ENCODE results near the gene A4GALT.

The A4GALT gene

DNA sequence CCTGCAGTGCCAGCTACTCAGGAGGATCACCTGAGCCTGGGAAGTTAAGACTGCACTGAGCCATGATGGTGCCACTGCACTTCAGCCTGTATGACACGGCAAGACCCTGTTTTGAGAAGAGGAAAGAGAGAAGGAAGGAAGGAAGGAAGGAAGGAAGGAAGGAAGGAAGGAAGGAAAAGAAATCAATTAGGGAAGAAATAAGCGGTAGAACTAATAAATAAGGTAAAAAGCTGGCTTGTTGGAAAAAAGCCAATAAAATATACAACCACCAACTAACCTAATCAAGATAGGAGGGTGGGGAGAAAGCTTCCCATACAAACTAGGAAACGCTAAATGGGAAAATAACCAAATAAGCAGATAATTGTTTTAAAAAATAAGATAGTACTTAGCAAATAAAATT lies 12.3 kb downstream of the A4GALT start:
- H3K27ac ChIP-seq: no peak overlapping the region
- no peak for DNase-seq (ENCODE audit: low read depth, low spot score)

DNA sequence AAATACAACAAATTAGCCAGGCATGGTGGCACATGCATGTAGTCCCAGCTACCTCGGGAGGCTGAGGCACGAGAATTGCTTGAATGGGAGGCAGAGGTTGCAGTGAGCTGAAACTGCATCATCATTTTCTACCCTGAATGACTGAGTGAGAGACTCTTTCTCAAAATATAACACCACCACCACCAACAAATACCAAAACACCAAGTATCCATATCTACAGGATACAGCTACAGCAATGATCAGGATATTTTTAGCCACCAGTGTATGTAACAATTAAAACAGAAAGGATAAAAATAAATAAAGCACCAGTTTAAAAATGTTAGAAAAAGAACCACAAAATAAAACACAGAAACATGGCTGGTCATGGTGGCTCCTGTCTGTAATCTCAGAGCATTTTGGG lies 13.2 kb downstream of the A4GALT start:
- H3K27ac ChIP-seq: no peak overlapping the region
- DNase-seq (ENCODE audit: low read depth, low spot score): no peak

DNA sequence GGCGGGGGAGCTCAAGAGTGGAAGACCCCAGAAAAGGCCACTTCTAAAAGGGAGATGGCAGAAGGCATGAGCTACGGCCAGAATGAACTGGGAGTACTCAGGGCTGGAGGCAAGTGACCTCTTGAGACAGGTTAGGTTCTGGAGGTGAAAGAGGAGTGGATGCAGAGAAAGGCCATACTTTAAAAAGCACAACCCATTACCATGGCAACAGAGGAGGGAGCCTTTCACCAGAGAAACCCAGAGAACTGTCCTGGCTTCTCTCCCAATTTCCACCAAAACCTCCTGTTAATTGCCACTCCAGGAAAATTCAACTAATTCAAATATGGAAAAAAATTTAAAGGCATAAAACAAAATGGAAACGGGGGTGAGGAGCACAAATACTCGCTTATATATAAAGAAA lies 15.8 kb downstream of the A4GALT start:
- DNase-seq (ENCODE audit: low read depth, low spot score): no peak
- H3K27ac ChIP-seq: no peak overlapping the region

DNA sequence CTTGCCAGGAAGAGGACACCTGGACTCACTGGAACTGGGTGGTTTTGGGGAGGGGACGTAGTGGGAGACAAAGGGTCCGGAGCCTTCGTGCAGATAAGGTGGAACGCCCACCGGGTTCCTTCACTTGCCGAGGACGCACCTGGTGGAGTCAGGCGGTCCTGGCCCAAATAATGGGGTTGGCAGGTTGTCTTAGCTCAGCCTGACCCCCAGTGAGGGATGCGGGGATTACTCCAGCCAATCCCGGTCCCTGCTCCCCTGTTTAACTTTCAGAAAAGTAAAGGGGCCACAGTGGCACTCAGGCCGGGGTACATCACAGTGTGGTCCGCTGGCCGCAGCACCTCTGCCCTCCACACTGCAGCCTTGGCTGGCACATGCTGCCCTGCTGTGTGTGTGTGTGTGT lies 18.0 kb downstream of the A4GALT start:
- no peak overlapping the region for H3K27ac ChIP-seq
- no peak for DNase-seq (ENCODE audit: low read depth, low spot score)

DNA sequence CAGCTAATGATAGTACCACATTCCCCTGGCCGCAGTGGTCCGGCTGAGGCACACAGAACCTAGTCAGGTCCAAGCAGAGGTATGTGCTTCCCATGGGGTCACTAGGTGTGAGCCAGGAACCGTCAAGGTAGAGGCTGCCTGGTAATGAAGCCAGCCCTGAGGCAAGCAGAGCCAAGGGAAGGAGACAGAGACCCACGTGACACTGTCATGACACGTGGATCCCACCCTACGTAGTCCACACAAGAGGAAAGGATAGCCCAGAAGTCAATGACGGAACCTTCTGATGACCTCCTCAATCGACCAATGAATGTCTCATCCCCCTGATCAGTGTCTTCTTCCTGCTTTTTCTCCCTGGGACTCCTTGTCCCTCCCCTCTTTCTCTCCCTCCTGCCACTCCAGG lies 19.0 kb downstream of the A4GALT start:
- no peak for DNase-seq (ENCODE audit: low read depth, low spot score)

DNA sequence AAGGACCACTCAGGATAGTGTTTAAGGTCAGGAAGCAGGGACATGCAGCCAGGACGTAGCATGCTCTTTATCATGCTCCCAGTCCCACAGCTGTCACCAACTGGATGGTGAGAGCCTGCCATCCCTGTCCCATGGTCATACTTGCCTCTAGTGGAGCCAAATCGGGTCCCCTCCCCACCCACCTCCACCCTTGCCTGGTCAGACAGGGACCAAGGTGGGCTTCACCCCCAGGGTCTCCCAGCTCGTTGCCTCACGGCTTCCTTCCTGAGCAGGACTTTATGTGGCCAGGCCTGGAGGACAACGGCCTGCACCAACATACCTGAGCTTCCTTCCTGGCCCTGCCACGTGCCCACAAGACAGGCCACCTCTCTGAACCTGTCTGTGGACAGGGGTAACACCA lies 19.8 kb downstream of the A4GALT start:
- DNase-seq (ENCODE audit: low read depth, low spot score): no peak
- no peak overlapping the region for H3K27ac ChIP-seq

More for the DNA sequence above, 19.0 kb downstream of the A4GALT start:
- no peak overlapping the region for H3K27ac ChIP-seq

DNA sequence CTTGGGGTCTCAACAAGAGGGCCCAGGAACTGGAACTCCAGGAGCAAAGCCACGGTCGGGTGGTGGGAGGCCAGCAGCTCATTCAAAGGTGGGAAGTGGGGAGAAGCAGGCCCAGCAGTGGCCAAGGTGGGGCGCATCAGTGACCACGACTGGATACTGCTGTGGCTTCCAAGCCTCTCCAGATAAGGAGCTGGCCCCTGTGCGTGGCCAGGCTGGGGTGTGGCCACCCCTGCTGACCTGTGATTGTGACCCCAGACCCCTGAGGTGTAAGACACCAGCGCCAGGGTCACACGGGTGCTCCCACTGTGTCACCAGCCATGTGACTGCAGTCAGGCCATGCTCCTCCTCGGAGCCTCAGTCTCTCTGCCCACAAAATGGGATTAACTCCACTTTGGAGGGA lies 20.3 kb downstream of the A4GALT start:
- DNase-seq (ENCODE audit: low read depth, low spot score): no peak
- no peak overlapping the region for H3K27ac ChIP-seq

DNA sequence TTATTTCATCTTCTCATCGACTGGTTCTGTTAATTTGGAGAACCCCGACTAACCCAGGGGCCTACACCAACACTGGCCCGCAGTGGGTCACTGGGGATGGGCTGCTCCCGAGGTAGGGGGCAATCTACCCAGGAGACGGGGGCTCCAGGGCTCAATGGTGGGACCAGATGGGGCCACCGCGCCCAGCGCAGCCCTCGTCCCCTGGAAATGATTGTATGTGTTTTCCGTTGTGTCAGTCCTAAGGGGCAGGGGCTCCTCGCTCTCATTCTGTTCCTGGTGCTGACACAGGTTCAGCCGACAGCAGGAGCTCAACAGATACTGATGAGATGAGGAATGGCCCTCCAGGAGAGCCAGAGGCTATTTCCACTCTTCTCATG lies 20.7 kb downstream of the A4GALT start:
- no peak for DNase-seq (ENCODE audit: low read depth, low spot score)
- H3K27ac ChIP-seq: no peak overlapping the region

DNA sequence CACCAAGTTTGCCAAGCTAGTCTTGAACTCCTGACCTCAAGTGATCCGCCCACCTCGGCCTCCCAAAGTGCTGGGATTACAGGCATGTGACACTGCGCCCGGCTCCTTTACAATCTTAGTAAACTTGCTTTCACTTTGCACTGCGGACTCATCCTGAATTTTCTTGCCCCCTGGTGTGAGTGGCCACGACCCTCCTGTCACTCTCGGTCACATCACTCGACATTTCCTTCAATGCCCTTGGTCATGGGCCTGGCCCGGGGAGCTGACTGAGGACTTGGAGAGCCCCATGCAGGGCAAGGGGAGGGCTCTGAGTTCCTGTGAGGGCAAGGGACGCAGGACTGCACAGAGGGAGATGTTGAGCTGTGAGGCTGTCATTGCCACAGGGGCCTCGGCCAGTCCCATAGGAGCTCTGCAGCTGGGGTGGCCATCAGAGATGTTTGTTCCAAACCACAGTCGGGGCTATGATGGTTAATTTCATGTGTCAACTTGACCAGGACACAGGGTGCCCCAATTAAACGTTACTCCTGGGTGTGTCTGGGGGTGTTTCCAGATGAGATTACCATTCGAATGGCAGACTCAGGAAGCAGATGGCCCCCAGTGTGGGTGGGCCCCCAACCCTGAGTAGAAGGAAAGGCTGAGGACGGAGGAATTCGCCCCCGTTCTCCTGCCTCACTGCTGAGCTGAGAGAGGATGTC lies 21.2 kb downstream of the A4GALT start:
- no peak overlapping the region for H3K27ac ChIP-seq
- DNase-seq (ENCODE audit: low read depth, low spot score): no peak

DNA sequence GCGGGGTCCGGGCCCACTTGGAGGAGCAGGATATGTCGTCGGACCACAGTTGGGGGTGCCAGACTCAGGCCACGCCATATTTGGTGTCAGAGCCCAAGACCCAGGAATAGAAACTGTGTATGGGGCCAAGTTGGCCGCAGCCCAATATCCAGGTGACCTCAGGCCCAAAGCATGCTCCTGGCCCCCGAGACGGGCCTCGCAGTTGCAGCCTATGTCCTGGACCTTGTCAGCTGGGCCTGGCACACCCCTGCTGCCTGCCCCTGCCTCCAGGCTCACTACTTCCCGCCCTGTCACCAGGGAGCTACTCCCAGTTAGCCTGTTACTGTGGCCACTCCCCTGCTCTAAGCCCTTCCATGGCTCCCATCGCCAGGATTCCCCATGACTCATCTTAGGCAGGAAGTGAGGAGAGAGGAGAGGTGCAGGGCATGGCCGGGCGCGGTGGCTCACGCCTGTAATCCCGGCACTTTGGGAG lies 23.1 kb downstream of the A4GALT start:
- peak; percentile 43 for DNase-seq (ENCODE audit: low read depth, low spot score)
- H3K27ac ChIP-seq: peak overlapping the region; percentile 15

DNA sequence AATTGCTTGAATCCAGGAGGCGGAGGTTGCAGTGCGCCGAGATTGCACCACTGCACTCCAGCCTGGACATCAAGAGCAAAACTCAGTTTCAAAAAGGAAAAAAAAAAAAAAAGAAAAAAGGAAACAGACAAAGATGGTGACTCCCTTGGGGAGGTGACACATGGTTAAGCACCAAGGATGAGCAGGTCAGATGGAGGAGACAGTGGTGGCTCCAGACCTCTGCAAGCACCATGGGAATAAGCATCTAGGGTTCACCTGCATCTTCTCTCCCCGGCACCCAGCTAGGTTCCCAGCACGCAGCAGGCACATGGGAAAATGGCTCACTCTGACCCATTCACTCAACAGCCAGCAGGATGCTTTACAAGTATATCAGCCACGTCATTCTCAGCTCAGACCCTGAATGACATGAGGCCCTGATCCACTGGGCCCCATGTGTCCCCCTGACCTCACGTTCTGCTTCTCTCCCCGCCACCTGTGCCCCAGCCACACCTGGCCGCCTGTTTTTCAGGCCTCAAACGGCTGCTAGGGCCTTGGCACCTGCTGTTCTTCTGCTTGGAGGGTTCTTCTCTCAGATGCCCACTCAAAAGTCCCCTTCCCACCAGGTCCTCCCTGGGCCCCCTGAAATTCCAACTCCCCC lies 24.2 kb downstream of the A4GALT start:
- no peak overlapping the region for H3K27ac ChIP-seq
- no peak for DNase-seq (ENCODE audit: low read depth, low spot score)

DNA sequence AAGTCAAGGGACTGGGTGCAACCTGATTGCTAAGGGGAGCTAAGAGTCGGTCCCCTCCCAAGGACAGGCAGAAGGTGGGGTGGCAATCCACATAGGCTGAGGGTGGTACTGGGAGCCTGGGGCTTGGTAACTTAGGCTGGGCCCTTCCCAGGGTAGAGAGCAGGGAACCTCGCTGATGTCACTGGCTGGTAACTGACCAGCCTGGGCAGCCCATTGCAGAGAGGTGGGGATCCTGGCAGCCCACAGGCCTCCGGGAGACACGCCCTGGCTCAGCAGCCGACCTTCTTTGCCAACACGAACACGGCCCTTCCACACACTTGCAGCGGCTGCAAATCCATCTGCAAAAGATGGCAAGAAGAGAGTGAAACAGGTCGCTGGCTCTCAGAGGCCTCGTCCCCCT lies 25.4 kb downstream of the A4GALT start:
- DNase-seq (ENCODE audit: low read depth, low spot score): no peak
- no peak overlapping the region for H3K27ac ChIP-seq

DNA sequence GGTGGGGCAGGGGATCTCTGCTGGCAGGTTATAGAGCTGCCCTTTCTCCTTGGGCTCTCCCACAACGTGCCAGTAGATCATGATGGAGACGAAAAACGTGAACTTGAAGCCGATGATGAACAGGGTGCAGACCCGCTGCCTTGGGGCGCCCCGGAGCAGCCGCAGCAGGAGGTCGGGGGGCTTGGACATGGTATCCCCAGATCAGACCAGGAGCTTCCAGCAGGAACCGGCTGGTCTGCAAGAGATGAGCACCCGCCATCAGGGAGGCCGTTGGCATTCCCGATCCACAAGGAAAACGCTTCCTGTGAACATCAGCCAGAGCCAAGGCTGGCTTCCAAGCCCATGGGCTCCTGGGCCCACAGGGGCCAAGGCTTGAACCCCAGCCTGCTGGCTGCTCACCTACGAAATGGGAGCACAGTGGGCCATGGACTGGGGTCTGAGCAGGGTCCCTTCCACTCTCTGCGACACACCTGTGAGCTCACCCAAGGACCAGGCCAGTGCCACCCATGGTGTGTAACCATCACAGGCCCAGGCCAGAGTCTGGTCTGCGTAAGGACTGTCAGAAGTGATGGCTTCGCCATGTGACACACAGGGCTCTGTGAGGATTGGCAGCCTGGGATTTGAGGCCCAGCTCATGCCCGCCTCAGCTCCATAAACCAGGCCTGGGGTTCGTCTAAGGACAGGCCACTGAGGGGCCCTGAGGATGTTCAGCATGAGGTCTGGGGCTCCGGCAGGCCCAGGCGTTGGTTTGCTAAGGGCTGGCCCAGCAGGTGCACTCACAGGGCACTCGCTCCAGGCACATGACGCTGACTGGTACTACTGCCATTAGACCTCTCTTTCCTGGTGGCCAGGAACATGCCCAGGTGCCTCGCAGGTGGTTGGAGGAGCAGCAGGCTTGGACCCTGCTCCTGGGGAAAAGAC lies 26.6 kb downstream of the A4GALT start:
- DNase-seq (ENCODE audit: low read depth, low spot score): no peak
- H3K27ac ChIP-seq: no peak overlapping the region

DNA sequence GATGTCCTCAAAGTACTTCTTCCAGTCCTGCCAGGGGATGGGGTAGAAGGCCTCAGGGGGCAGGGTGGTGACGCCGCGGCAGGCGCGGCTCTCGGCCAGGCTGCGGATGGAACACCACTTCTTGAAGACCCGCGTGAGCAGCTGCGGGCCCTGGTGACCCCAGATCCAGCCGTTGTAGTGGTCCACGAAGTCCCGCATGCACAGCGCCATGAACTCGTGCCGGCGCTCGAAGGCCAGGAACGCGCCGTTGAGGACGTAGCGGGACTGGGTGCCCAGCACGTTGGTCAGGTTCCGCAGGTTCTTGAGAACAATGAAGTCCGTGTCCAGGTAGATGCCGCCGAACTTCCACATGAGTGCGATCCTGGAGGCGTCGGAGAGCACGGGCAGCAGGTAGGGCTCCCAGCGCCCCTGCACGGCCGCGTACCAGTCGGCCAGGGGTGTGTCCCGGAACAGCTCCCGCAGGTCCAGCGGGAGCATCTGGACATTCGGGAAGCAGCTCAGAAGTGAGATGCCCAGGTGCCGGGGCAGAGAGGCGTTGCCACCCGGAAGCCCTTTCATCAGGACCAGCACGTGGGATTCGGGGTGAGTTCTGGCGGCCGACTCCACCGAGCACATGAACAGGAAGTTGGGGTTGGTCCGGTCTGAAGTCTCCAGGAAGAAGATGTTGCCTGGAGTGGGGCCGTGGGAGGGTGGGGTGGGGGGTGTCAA lies 27.5 kb downstream of the A4GALT start:
- H3K27ac ChIP-seq: no peak overlapping the region
- no peak for DNase-seq (ENCODE audit: low read depth, low spot score)

DNA sequence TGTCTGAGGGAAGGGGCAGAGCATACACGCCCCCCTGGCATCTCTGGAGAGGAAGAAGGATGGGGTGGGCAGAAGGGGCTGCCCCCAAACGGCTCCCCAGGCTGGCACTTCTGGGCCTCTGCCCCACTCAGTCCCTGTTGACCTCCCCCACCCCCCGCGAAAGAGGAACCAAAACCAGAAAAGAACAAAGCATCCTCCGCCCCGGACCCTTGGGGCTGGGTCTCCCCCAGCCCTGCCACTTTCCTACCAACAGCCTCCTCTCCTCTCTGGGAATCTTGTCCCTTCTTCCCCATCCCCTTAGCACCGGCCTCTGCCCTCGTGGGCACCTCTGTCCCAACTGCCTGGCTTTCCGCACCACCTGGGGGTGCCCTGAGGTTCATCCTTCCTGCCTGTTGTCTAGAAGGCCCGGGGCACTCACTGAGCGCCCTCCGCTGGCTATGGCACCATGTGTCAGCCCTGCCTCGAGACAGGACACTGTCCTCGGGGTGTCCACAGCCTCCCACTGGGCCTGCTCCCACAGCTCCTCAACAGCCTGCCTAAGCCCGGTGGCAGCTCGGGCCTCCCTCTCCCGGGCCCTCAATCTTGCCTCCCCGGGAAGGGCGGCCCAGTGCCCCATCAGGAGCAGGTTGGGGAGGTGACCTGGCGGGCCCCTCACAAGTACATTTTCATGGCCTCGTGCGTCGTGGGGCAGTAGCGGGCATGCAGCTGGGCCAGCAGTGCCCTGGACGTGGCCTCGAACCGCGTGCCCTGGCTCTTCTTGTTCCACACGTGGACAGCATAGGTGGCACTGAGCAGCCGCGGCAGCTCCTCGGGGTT lies 28.2 kb downstream of the A4GALT start:
- no peak overlapping the region for H3K27ac ChIP-seq
- DNase-seq (ENCODE audit: low read depth, low spot score): no peak

DNA sequence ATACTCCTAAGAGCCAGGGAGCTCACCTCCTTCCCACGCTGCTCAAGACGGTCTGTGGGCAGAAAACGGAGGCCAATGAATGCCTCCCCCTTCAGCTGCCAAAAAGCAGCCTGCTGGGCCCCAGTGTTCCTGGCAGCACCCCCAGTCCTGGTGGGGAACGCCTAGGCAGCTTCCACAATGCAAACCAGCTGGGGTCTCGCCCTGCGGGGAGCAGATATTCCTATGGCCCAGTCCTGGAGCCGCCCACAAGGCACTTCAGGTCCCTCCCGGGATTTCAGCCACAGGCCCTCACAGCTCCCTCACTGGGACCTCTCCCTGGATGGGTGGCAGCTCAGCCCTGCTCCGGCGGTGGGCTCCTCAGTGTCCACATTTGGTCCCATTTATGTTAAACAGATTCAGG lies 29.2 kb downstream of the A4GALT start:
- no peak overlapping the region for H3K27ac ChIP-seq
- DNase-seq (ENCODE audit: low read depth, low spot score): no peak

DNA sequence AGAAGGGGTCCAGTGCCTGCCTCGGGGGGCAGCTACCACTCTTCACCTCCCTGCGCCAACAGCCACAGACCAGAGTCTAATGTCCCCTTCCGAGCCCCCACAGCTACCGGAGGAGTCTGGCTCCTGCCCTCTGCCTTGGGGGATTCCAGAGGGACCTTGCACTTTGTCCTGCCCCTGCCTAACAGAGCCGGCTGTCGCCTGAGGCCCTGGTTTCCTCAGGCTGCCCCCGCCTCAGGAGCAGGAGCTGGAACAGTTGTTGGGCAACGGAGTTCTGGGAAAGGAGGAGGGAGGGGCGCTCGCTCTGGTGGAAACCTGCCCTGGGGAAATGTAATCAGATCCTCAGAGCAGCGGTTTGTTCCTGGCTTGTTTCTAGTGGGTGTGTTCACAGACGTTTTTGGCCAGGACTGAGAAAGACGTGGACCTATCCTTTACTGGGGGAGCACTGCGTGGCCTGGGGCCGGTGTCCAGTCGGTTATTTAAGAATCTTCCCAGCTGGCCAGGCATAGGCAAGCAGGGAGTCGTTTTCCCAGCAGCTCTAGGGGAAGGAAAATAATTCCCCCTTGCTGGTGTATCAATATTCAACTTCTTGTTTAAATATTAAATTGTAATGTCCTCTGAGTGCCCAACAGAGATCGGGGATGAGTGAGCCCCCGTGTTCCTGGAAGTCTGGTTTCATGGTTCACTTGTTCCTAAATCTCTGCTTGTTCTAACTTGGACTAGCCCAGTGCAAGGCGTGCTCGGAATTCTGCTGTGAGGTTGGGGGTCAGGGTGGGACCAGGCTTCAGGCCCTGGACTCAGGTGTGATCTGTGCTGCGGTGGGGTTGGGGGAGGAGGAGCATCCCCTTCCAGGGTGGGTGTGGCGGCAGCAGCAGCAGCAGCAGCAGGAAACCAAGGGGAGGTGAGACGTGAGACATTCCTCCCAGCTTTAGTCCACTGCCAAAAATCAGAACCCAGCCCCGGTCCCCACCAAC lies 32.1 kb downstream of the A4GALT start:
- DNase-seq (ENCODE audit: low read depth, low spot score): peak; percentile 41
- H3K27ac ChIP-seq: peak overlapping the region; percentile 56

DNA sequence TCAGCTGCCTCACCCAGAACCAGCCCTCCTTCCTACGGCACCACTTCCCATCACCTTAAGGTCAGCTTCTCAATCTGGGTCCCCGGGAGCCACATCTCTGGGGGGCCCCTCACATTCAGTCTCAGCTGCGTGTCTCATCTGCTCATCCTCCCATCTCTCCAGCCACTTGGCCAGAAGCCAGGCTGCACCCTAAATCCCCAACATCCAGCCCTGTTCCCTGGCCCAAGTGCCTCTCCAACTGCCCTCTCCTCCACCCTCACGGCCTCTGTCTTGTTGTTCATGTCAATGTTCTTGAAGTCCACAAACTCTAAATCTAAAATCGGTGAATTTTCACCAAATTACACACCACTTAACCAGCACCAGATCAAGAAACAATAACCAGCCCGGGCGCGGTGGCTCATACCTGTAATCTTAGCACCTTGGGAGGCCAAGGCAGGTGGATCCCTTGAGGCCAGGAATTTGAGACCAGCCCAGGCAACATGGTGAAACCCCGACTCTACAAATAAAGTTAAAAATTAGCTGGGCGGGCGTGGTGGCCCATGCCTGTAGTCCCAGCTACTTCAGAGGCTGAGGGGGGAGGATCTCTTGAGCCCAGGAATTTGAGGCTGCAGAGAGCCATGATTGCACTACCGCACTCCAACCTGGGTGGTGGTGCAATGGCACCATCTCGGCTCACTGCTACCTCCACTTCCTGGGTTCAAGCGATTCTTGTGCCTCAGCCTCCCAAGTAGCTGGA lies 33.7 kb downstream of the A4GALT start:
- no peak overlapping the region for H3K27ac ChIP-seq
- DNase-seq (ENCODE audit: low read depth, low spot score): no peak

Data from epithelial cell of prostate (primary cell).